NCI-H510A (cell line): ENCODE results near the gene SHD.
"Not testable (repeated sequence)": the region's sequence is repeated elsewhere in the genome, so short reads cannot be mapped to it uniquely, and the experiment has no call there.

Experiments
- DNase-seq: peaks from one replicate; lab custom pipeline; 2025; lab: John Stamatoyannopoulos, UW

The SHD gene

GRCh38 chr19:4267101-4267900, 11.8 kb upstream of the SHD start:
- DNase-seq, result no peak

GRCh38 chr19:4267901-4268815, 10.9 kb upstream of the SHD start:
- DNase-seq, result no peak

GRCh38 chr19:4268816-4269430, 10.1 kb upstream of the SHD start:
- DNase-seq, result no peak

- no peak for DNase-seq
These were observed 6.2 kb upstream of the SHD start for GRCh38 chr19:4272894-4273293.

GRCh38 chr19:4274321-4274686, 4.8 kb upstream of the SHD start:
- DNase-seq, result not testable (repeated sequence)

GRCh38 chr19:4277191-4277696, 1.8 kb upstream of the SHD start:
- no peak for DNase-seq

GRCh38 chr19:4278010-4278409, 1.1 kb upstream of the SHD start:
- DNase-seq, result no peak

- DNase-seq, result no peak
These were observed 132 bp downstream of the SHD start for GRCh38 chr19:4279267-4279529.

- no peak for DNase-seq
These were observed 710 bp downstream of the SHD start for GRCh38 chr19:4279530-4280422.

GRCh38 chr19:4284176-4284958, 5.3 kb downstream of the SHD start:
- DNase-seq, result no peak

GRCh38 chr19:4284974-4285373, 5.9 kb downstream of the SHD start:
- DNase-seq, result no peak

GRCh38 chr19:4286141-4286540, 7.1 kb downstream of the SHD start:
- DNase-seq, result not testable (repeated sequence)

GRCh38 chr19:4288091-4288777, 9.2 kb downstream of the SHD start:
- DNase-seq, result no peak

- no peak for DNase-seq
These were observed 12.2 kb downstream of the SHD start for GRCh38 chr19:4291184-4291732.

- DNase-seq, result no peak
These were observed 13.4 kb downstream of the SHD start for GRCh38 chr19:4292515-4292914.

- no peak for DNase-seq
These were observed 15.3 kb downstream of the SHD start for GRCh38 chr19:4294389-4294788.

- DNase-seq, result no peak
These were observed 17.1 kb downstream of the SHD start for GRCh38 chr19:4295972-4296771.

- no peak for DNase-seq
These were observed 19.1 kb downstream of the SHD start for GRCh38 chr19:4297901-4298809.
